Uterus (tissue), 2 donors: ENCODE data around the gene ASTN2.

ENCODE experiments used
- POLR2A ChIP-seq, 2 donors: fragments of 450-650 bp; IDR thresholded peaks; one replicate each; pipeline ENCODE4 v1.6.1; 2016; ENCODE audit warnings: antibody characterized with exemption in 2 of 2, mild to moderate bottlenecking in 1 of 2, moderate library complexity in 1 of 2
- TF ChIP-seq, protein P1 (sequence below), 4 experiments: fragments of 200-600 bp in 2 of 4; fragments of 450-650 bp in 2 of 4; sonication (generic) in 2 of 4; IDR thresholded peaks; one replicate each; pipeline ENCODE4 v1.5.1; 2016 to 2019; ENCODE audit warnings: antibody characterized with exemption in 4 of 4, mild to moderate bottlenecking in 2 of 4, moderate library complexity in 1 of 4

GRCh38 chr9:116875576-116875975 lies 539.3 kb downstream of the ASTN2 start:
- TF ChIP-seq, protein P1, sequence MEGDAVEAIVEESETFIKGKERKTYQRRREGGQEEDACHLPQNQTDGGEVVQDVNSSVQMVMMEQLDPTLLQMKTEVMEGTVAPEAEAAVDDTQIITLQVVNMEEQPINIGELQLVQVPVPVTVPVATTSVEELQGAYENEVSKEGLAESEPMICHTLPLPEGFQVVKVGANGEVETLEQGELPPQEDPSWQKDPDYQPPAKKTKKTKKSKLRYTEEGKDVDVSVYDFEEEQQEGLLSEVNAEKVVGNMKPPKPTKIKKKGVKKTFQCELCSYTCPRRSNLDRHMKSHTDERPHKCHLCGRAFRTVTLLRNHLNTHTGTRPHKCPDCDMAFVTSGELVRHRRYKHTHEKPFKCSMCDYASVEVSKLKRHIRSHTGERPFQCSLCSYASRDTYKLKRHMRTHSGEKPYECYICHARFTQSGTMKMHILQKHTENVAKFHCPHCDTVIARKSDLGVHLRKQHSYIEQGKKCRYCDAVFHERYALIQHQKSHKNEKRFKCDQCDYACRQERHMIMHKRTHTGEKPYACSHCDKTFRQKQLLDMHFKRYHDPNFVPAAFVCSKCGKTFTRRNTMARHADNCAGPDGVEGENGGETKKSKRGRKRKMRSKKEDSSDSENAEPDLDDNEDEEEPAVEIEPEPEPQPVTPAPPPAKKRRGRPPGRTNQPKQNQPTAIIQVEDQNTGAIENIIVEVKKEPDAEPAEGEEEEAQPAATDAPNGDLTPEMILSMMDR (IDR thresholded peaks at IDR 0.05) = no peak
- no peak for TF ChIP-seq POLR2A (IDR thresholded peaks at IDR 0.05)
